ENCODE data around the gene CASZ1. TPM values are rescaled to one million over a fixed set of nuclear protein-coding genes. Genes with fewer than 3 reads are reported as not detected.

CASZ1 gene
- total RNA-seq (2021; fragmentation: NEBNext Ultra II Directional; extraction: Animal tissue kit (Norgen Biotek cat#: 25700)) = under 1 TPM; 0.14 to 0.67 (median 0.43) TPM
- long read RNA-seq = 0 reads

GRCh38 chr1:10796029-10796944, at the start of gene CASZ1:
CASZ1 (minus strand) TSS chr1:10796646; CDS start chr1:10693889, 102,757 bp downstream.
- Mint-ChIP-seq H3K27me3 (ENCODE audit: insufficient read depth) (peaks cover 40% of the 10 kb centered on the region), H3K4me3 (peak within 1 kb of the TSS; percentile 84), H3K36me3 (ENCODE audit: low read depth) (no peaks in the 10 kb centered on the region), H3K27ac (no peak within 1 kb of the TSS), H3K4me1 (ENCODE audit: low read depth) (peaks cover 18% of the 10 kb centered on the region), H3K9me3 (no peaks in the 10 kb centered on the region)
- peak; percentile 66 for DNase-seq
- no peak for TF ChIP-seq CTCF (IDR thresholded peaks at IDR 0.05)

GRCh38 chr1:10843697-10844096, 47.3 kb upstream of the CASZ1 start:
- no peak for DNase-seq
- H3K4me3 Mint-ChIP-seq = no peak overlapping the region
- TF ChIP-seq CTCF (IDR thresholded peaks at IDR 0.05) = no peak
- peaks cover 44% of the 10 kb centered on the region for H3K27me3 Mint-ChIP-seq (ENCODE audit: insufficient read depth)
- H3K27ac Mint-ChIP-seq = no peak overlapping the region
- H3K4me1 Mint-ChIP-seq (ENCODE audit: low read depth) = no peaks in the 10 kb centered on the region
- H3K9me3 Mint-ChIP-seq = peaks cover 14% of the 10 kb centered on the region
- peaks cover 13% of the 10 kb centered on the region; the same call in 1 of the 2 replicates for H3K36me3 Mint-ChIP-seq (ENCODE audit: low read depth)

GRCh38 chr1:10841118-10841517, 44.7 kb upstream of the CASZ1 start:
- H3K4me3 Mint-ChIP-seq = no peak overlapping the region
- no peak for DNase-seq
- H3K36me3 Mint-ChIP-seq (ENCODE audit: low read depth) = peaks cover 13% of the 10 kb centered on the region; the same call in 1 of the 2 replicates
- no peak for TF ChIP-seq CTCF (IDR thresholded peaks at IDR 0.05)
- H3K27ac Mint-ChIP-seq = no peak overlapping the region
- peaks cover 14% of the 10 kb centered on the region for H3K9me3 Mint-ChIP-seq
- H3K4me1 Mint-ChIP-seq (ENCODE audit: low read depth) = no peaks in the 10 kb centered on the region
- H3K27me3 Mint-ChIP-seq (ENCODE audit: insufficient read depth) = peaks cover 43% of the 10 kb centered on the region

GRCh38 chr1:10839188-10839770, 42.8 kb upstream of the CASZ1 start:
- peaks cover 9% of the 10 kb centered on the region for H3K36me3 Mint-ChIP-seq (ENCODE audit: low read depth)
- DNase-seq = no peak
- no peak overlapping the region for H3K4me3 Mint-ChIP-seq
- H3K9me3 Mint-ChIP-seq = peaks cover 9% of the 10 kb centered on the region
- no peak overlapping the region for H3K27ac Mint-ChIP-seq
- TF ChIP-seq CTCF (IDR thresholded peaks at IDR 0.05) = no peak
- H3K4me1 Mint-ChIP-seq (ENCODE audit: low read depth) = no peaks in the 10 kb centered on the region
- peaks cover 50% of the 10 kb centered on the region for H3K27me3 Mint-ChIP-seq (ENCODE audit: insufficient read depth)

- Mint-ChIP-seq H3K4me3 (no peak overlapping the region), H3K27me3 (ENCODE audit: insufficient read depth) (peaks cover 52% of the 10 kb centered on the region), H3K36me3 (ENCODE audit: low read depth) (peaks cover 2% of the 10 kb centered on the region), H3K4me1 (ENCODE audit: low read depth) (no peaks in the 10 kb centered on the region), H3K9me3 (peaks cover 2% of the 10 kb centered on the region), H3K27ac (no peak overlapping the region)
- no peak for DNase-seq
- TF ChIP-seq CTCF (IDR thresholded peaks at IDR 0.05) = no peak
Observed at GRCh38 chr1:10838541-10838940, 42.1 kb upstream of the CASZ1 start.
